Endothelial cell (in vitro differentiated cells): Measurements from ENCODE around the gene UNK. TPM values are rescaled to one million over a fixed set of nuclear protein-coding genes. Genes with fewer than 3 reads are reported as not detected.
"Not testable (repeated sequence)": the region's sequence is repeated elsewhere in the genome, so short reads cannot be mapped to it uniquely, and the experiment has no call there.

Experiments
- DNase-seq: peaks from one replicate; pipeline ENCODE4 v3.0.0; 2021; ENCODE audit warnings: low spot score
- H3K27ac Mint-ChIP-seq: one replicate; pipeline ENCODE4 v1.8.0; 2021; ENCODE audit warnings: mixed read lengths, inconsistent platforms; ENCODE audit not compliant: unreplicated experiment
- H3K27me3 Mint-ChIP-seq: one replicate; pipeline ENCODE4 v1.8.0; 2021; ENCODE audit warnings: mild to moderate bottlenecking, moderate library complexity, mixed read lengths, inconsistent platforms; ENCODE audit not compliant: unreplicated experiment
- H3K36me3 Mint-ChIP-seq: one replicate; pipeline ENCODE4 v1.8.0; 2021; ENCODE audit warnings: mild to moderate bottlenecking, low read depth, mixed read lengths, inconsistent platforms; ENCODE audit not compliant: unreplicated experiment
- H3K4me1 Mint-ChIP-seq: one replicate; pipeline ENCODE4 v1.8.0; 2021; ENCODE audit warnings: mild to moderate bottlenecking, mixed read lengths, inconsistent platforms; ENCODE audit not compliant: unreplicated experiment
- H3K4me3 Mint-ChIP-seq: one replicate; pipeline ENCODE4 v1.8.0; 2021; ENCODE audit warnings: mild to moderate bottlenecking, mixed read lengths, inconsistent platforms; ENCODE audit not compliant: unreplicated experiment
- H3K9me3 Mint-ChIP-seq: one replicate; pipeline ENCODE4 v1.8.0; 2021; ENCODE audit warnings: mixed read lengths, inconsistent platforms; ENCODE audit not compliant: unreplicated experiment
- CTCF ChIP-seq: fragments of 200-600 bp; sonication (generic); IDR thresholded peaks from one replicate; pipeline ENCODE4 v1.5.0; 2021; ENCODE audit warnings: antibody characterized with exemption; ENCODE audit not compliant: unreplicated experiment
- total RNA-seq: library from RNA; stranded (reverse); fragmentation: NEBNext Ultra II Directional; extraction: Animal tissue kit (Norgen Biotek cat#: 25700); gene quantifications from one replicate; pipeline ENCODE4 v1.2.1, GENCODE V29; 2021; ENCODE audit not compliant: unreplicated experiment

Gene UNK
- total RNA-seq, 1 donor from 2014 or later = 28.8 TPM

GRCh38 chr17:75856062-75856756 lies 71.6 kb downstream of the UNK start:
- no peaks in the 10 kb centered on the region for H3K9me3 Mint-ChIP-seq
- H3K4me3 Mint-ChIP-seq = peak overlapping the region; percentile 92
- no peak for DNase-seq
- H3K27me3 Mint-ChIP-seq = peaks cover 7% of the 10 kb centered on the region
- peaks cover 4% of the 10 kb centered on the region for H3K36me3 Mint-ChIP-seq
- H3K4me1 Mint-ChIP-seq = peaks cover 23% of the 10 kb centered on the region
- no peak for TF ChIP-seq CTCF
- H3K27ac Mint-ChIP-seq = no peak overlapping the region

- not testable (repeated sequence) for H3K36me3 Mint-ChIP-seq, H3K27me3 Mint-ChIP-seq, H3K9me3 Mint-ChIP-seq, DNase-seq, H3K4me3 Mint-ChIP-seq
- Mint-ChIP-seq H3K4me1 (peaks cover 19% of the 10 kb centered on the region), H3K27ac (peak overlapping the region; percentile 91)
These were observed 74.8 kb downstream of the UNK start for GRCh38 chr17:75859358-75859757.

- TF ChIP-seq CTCF = no peak
- peaks cover 12% of the 10 kb centered on the region for H3K4me1 Mint-ChIP-seq
- peak overlapping the region; percentile 82 for H3K27ac Mint-ChIP-seq
- H3K9me3 Mint-ChIP-seq = no peaks in the 10 kb centered on the region
- no peak for DNase-seq
- no peak overlapping the region for H3K4me3 Mint-ChIP-seq
- H3K36me3 Mint-ChIP-seq = no peaks in the 10 kb centered on the region
- H3K27me3 Mint-ChIP-seq = peaks cover 7% of the 10 kb centered on the region
These were observed 77.3 kb downstream of the UNK start for GRCh38 chr17:75861927-75862317.

GRCh38 chr17:75864448-75864871 lies 79.9 kb downstream of the UNK start:
- no peak for DNase-seq
- H3K4me3 Mint-ChIP-seq = no peak overlapping the region
- peaks cover 5% of the 10 kb centered on the region for H3K27me3 Mint-ChIP-seq
- H3K27ac Mint-ChIP-seq = no peak overlapping the region
- TF ChIP-seq CTCF = no peak
- H3K4me1 Mint-ChIP-seq = no peaks in the 10 kb centered on the region
- no peaks in the 10 kb centered on the region for H3K36me3 Mint-ChIP-seq
- no peaks in the 10 kb centered on the region for H3K9me3 Mint-ChIP-seq

- H3K9me3 Mint-ChIP-seq, H3K4me3 Mint-ChIP-seq, H3K4me1 Mint-ChIP-seq, DNase-seq, H3K27ac Mint-ChIP-seq, H3K27me3 Mint-ChIP-seq, H3K36me3 Mint-ChIP-seq: not testable (repeated sequence)
These were observed 80.3 kb downstream of the UNK start for GRCh38 chr17:75864887-75865286.

- H3K27me3 Mint-ChIP-seq, H3K4me1 Mint-ChIP-seq, H3K9me3 Mint-ChIP-seq, H3K36me3 Mint-ChIP-seq, H3K4me3 Mint-ChIP-seq, DNase-seq: not testable (repeated sequence)
- peak overlapping the region; percentile 16 for H3K27ac Mint-ChIP-seq
These were observed 81.0 kb downstream of the UNK start for GRCh38 chr17:75865404-75866188.

GRCh38 chr17:75868730-75869281 lies 84.2 kb downstream of the UNK start:
- not testable (repeated sequence) for H3K4me3 Mint-ChIP-seq, H3K27me3 Mint-ChIP-seq, H3K9me3 Mint-ChIP-seq, DNase-seq, H3K36me3 Mint-ChIP-seq, H3K4me1 Mint-ChIP-seq
- peak overlapping the region; percentile 25 for H3K27ac Mint-ChIP-seq
